AG09309 (cell line): ENCODE results near the gene DDX5.

ENCODE experiments used
- DNase-seq: peaks from one replicate; pipeline ENCODE4 v3.0.0-alpha.2; 2010; ENCODE audit warnings: low read depth
- H3K4me3 ChIP-seq: 2 replicates; pipeline ENCODE4 v1.5.1; 2011; ENCODE audit warnings: mild to moderate bottlenecking, low read depth, low read length, moderate library complexity; ENCODE audit not compliant: control insufficient read depth
- CTCF ChIP-seq: IDR thresholded peaks from 2 replicates; pipeline ENCODE4 v1.5.1; 2011; ENCODE audit warnings: mild to moderate bottlenecking, low read depth, low read length, inconsistent platforms; ENCODE audit not compliant: insufficient read depth, control insufficient read depth; ENCODE audit errors: missing control alignments

DDX5 gene

GRCh38 chr17:64500862-64501765 is 5.0 kb downstream of the DDX5 start:
- no peak for DNase-seq
- no peak for TF ChIP-seq CTCF
- H3K4me3 ChIP-seq = no peak overlapping the region

- H3K4me3 ChIP-seq = no peak overlapping the region
- DNase-seq = no peak
- no peak for TF ChIP-seq CTCF
Observed at GRCh38 chr17:64500487-64500859, 5.6 kb downstream of the DDX5 start.

- H3K4me3 ChIP-seq = no peak overlapping the region
- TF ChIP-seq CTCF = no peak
- DNase-seq = no peak
Observed at GRCh38 chr17:64499805-64500486, 6.1 kb downstream of the DDX5 start.

- no peak overlapping the region for H3K4me3 ChIP-seq
- TF ChIP-seq CTCF = no peak
- no peak for DNase-seq
Observed at GRCh38 chr17:64498308-64499203, 7.5 kb downstream of the DDX5 start.

- peak overlapping the region; percentile 78 for H3K4me3 ChIP-seq
- DNase-seq = no peak
- TF ChIP-seq CTCF = no peak
Observed at GRCh38 chr17:64497565-64498035, 8.5 kb downstream of the DDX5 start.
